Gastroesophageal sphincter (tissue), 3 donors: ENCODE results near the gene ATP2A1.

Source experiments
- CTCF ChIP-seq, 4 experiments: fragments of 200-600 bp in 2 of 4; fragments of 450-650 bp in 2 of 4; sonication (generic) in 1 of 4; IDR thresholded peaks; one replicate each; pipeline ENCODE4 v1.5.1; 2017 to 2019; ENCODE audit warnings: antibody characterized with exemption in 4 of 4, mild to moderate bottlenecking in 2 of 4, moderate library complexity in 2 of 4
- EP300 ChIP-seq: sonication (generic); formaldehyde crosslinking; IDR thresholded peaks from one replicate; pipeline ENCODE4 v1.6.1; 2017; ENCODE audit warnings: antibody characterized with exemption, mild to moderate bottlenecking
- POLR2A ChIP-seq, 2 donors: fragments of 450-650 bp; IDR thresholded peaks; one replicate each; pipeline ENCODE4 v1.6.1; 2017; ENCODE audit warnings: antibody characterized with exemption in 2 of 2, mild to moderate bottlenecking in 2 of 2, moderate library complexity in 1 of 2
- POLR2AphosphoS5 ChIP-seq: sonication (generic); formaldehyde crosslinking; IDR thresholded peaks from one replicate; pipeline ENCODE4 v1.6.1; 2017; ENCODE audit warnings: antibody characterized with exemption

- TF ChIP-seq CTCF (IDR thresholded peaks at IDR 0.05) (no peak), POLR2AphosphoS5 (no peak), EP300 (no peak), POLR2A (IDR thresholded peaks at IDR 0.05) (no peak)
Measured at GRCh38 chr16:28835864-28836760, 42.2 kb upstream of the ATP2A1 start.
